HG03025 (cell line): Measurements from ENCODE around the gene APLF.

Experiments used
- ATAC-seq: cut with Tn5 transposase; IDR thresholded peaks from one replicate; pipeline ENCODE4 v1.9.1; 2021; ENCODE audit warnings: mild to moderate bottlenecking, moderate library complexity; ENCODE audit not compliant: unreplicated experiment, low FRiP score

The APLF gene

DNA sequence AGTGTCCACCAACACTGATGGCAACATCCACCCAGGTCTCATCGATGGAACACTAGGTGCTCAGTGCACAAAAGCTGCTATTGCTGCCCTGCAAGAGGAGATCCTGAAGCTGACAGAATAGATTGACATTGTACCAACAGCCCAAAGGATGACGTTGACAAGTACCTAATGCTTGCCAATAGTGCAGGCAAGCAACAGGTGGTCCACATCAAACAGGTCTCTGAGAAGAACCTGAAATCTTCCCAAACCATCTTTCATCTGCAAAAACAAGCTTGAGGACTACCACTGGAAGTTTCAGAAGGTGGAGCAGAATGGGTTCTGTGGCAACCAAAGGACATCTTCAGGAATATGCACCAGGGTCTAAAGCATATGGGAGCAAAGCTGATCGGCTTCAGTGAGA lies 160.2 kb downstream of the APLF start:
- ATAC-seq = no peak
